Upper lobe of left lung (tissue), 4 donors: Measurements from ENCODE around the gene KRT76.

Experiments
- CTCF ChIP-seq, 6 experiments: fragments of 450-650 bp in 4 of 6; fragments of 200-600 bp in 2 of 6; sonication (generic) in 2 of 6; IDR thresholded peaks; one replicate each; pipeline ENCODE4 v1.5.1; 2016 to 2019; ENCODE audit warnings: antibody characterized with exemption in 6 of 6
- EP300 ChIP-seq, 4 donors: sonication (generic); formaldehyde crosslinking; IDR thresholded peaks; one replicate each; pipeline ENCODE4 v1.5.1; 2017; ENCODE audit warnings: antibody characterized with exemption in 4 of 4, control low read depth in 2 of 4
- POLR2A ChIP-seq, 4 donors: fragments of 450-650 bp; IDR thresholded peaks; one replicate each; pipeline ENCODE4 v1.5.1; 2016 to 2017; ENCODE audit warnings: antibody characterized with exemption in 4 of 4, mild to moderate bottlenecking in 2 of 4
- POLR2AphosphoS5 ChIP-seq, 2 donors: sonication (generic); formaldehyde crosslinking; IDR thresholded peaks; one replicate each; pipeline ENCODE4 v1.5.1; 2017; ENCODE audit warnings: antibody characterized with exemption in 2 of 2

GRCh38 chr12:52740584-52740983 lies 36.6 kb downstream of the KRT76 start:
- TF ChIP-seq POLR2A (IDR thresholded peaks at IDR 0.05) (no peak), CTCF (IDR thresholded peaks at IDR 0.05) (no peak), POLR2AphosphoS5 (IDR thresholded peaks at IDR 0.05) (no peak), EP300 (IDR thresholded peaks at IDR 0.05) (no peak)
